Measurements from ENCODE around the gene TEDC2. TPM values are rescaled to one million over a fixed set of nuclear protein-coding genes. Genes with fewer than 3 reads are reported as not detected.

The TEDC2 gene
- total RNA-seq, 3 donors from 2014 or later (not counting 1 experiment from before 2014, with no cell fraction given) = 0.47 to 2.2 (median 0.55) TPM

GRCh38 chr16:2481676-2482075, 21.8 kb downstream of the TEDC2 start:
- no peak overlapping the region for H3K4me3 ChIP-seq (ENCODE audit: low read length)
- no peak overlapping the region for H3K4me3 Mint-ChIP-seq
- H3K27me3 Mint-ChIP-seq (ENCODE audit: low read depth in 2 of 2) = no peaks in the 10 kb centered on the region
- no peaks in the 10 kb centered on the region for H3K9me3 Mint-ChIP-seq
- H3K27me3 ChIP-seq (ENCODE audit: control insufficient read depth, insufficient read depth, low read length) = no peaks in the 10 kb centered on the region
- peaks cover 7 to 30% of the 10 kb centered on the region in 2 donors for H3K4me1 Mint-ChIP-seq
- peaks cover 18% of the 10 kb centered on the region for H3K4me1 ChIP-seq (ENCODE audit: control insufficient read depth, insufficient read depth, low read length)
- no peaks in the 10 kb centered on the region for H3K9me3 ChIP-seq (ENCODE audit: control insufficient read depth, insufficient read depth, low read length)
- TF ChIP-seq, protein P1, sequence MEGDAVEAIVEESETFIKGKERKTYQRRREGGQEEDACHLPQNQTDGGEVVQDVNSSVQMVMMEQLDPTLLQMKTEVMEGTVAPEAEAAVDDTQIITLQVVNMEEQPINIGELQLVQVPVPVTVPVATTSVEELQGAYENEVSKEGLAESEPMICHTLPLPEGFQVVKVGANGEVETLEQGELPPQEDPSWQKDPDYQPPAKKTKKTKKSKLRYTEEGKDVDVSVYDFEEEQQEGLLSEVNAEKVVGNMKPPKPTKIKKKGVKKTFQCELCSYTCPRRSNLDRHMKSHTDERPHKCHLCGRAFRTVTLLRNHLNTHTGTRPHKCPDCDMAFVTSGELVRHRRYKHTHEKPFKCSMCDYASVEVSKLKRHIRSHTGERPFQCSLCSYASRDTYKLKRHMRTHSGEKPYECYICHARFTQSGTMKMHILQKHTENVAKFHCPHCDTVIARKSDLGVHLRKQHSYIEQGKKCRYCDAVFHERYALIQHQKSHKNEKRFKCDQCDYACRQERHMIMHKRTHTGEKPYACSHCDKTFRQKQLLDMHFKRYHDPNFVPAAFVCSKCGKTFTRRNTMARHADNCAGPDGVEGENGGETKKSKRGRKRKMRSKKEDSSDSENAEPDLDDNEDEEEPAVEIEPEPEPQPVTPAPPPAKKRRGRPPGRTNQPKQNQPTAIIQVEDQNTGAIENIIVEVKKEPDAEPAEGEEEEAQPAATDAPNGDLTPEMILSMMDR (IDR thresholded peaks at IDR 0.05) = no peak
- no peak for ATAC-seq
- 89% methylated on average over 7 of the region's 7 CpGs for WGBS (ENCODE audit: insufficient coverage)
- H3K36me3 ChIP-seq (ENCODE audit: control insufficient read depth, insufficient read depth, low read length) = no peaks in the 10 kb centered on the region
- H3K27ac Mint-ChIP-seq = no peak overlapping the region
- intact Hi-C loops (cut with micrococcal nuclease) = loop anchor here (10.0 kb wide), 1 partner anchor 477 kb away; the partner anchor contains the start of gene ZNF598
- DNase-seq = no peak
- no peak overlapping the region for H3K27ac ChIP-seq (ENCODE audit: low read length)
- no peaks in the 10 kb centered on the region for H3K36me3 Mint-ChIP-seq

GRCh38 chr16:2482249-2482648, 22.3 kb downstream of the TEDC2 start:
- ATAC-seq (no peak), DNase-seq (no peak)
- TF ChIP-seq, protein P1 (IDR thresholded peaks at IDR 0.05) = no peak
- intact Hi-C loops (cut with micrococcal nuclease) = loop anchor here (10.0 kb wide), 1 partner anchor 477 kb away; the partner anchor contains the start of gene ZNF598
- no peak overlapping the region for H3K27ac ChIP-seq (ENCODE audit: low read length)
- H3K36me3 ChIP-seq (ENCODE audit: control insufficient read depth, insufficient read depth, low read length) = no peaks in the 10 kb centered on the region
- Mint-ChIP-seq H3K27me3 (ENCODE audit: low read depth in 2 of 2) (peaks cover 0 to under 1% of the 10 kb centered on the region in 2 donors), H3K4me1 (peaks cover 9 to 36% of the 10 kb centered on the region in 2 donors), H3K27ac (no peak overlapping the region), H3K9me3 (no peaks in the 10 kb centered on the region), H3K36me3 (no peaks in the 10 kb centered on the region), H3K4me3 (no peak overlapping the region)
- no peaks in the 10 kb centered on the region for H3K27me3 ChIP-seq (ENCODE audit: control insufficient read depth, insufficient read depth, low read length)
- peaks cover 23% of the 10 kb centered on the region for H3K4me1 ChIP-seq (ENCODE audit: control insufficient read depth, insufficient read depth, low read length)
- 95% methylated on average over 13 of the region's 13 CpGs for WGBS (ENCODE audit: insufficient coverage)
- H3K9me3 ChIP-seq (ENCODE audit: control insufficient read depth, insufficient read depth, low read length) = no peaks in the 10 kb centered on the region
- no peak overlapping the region for H3K4me3 ChIP-seq (ENCODE audit: low read length)

DNA sequence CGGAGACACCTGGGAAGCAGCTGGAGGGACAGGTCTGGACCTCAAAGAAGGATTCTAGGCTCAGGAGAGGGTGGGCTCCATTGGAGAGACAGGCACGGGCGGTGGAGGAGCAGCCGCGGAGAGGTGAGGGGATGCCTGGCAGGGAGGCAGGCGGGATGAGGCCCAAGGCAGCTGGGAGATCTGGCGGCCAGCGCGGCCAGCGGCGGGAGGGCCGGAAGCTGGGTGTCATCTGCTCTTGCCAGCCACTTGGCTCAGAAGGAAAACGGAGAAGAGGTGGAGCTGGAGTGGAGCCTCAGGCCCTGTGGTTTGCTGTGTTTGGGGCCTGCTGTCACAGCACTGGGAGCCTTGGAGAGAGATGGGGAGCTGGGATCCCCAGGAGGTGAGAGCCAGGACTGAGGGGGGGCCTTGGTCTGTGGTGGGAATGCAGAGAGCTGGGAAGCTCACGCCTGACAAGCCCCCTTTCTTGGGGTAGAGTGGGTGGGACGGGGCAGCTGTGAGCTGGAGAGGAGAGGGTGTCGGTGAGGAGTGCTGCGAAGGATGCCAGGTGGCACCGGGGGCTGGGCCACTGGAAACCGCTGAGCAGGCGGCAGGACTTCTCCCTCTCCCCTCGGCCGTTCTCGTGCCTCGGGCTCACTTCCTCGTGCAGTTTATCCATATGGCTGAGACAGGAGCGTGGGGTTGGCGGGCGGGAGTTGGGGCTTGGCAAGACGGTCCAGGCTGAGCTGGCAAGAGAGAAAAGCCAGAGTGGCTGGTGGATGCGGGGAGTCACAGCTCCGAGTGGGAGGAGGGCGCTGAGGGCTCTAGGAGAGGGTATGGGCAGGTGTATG, 23.0 kb downstream of the TEDC2 start:
- ATAC-seq = no peak
- H3K27me3 Mint-ChIP-seq (ENCODE audit: low read depth in 2 of 2) = peaks cover 0 to 3% of the 10 kb centered on the region in 2 donors
- Histone ChIP-seq H3K27ac (ENCODE audit: low read length) (no peak overlapping the region), H3K36me3 (ENCODE audit: control insufficient read depth, insufficient read depth, low read length) (no peaks in the 10 kb centered on the region), H3K4me1 (ENCODE audit: control insufficient read depth, insufficient read depth, low read length) (peaks cover 30% of the 10 kb centered on the region), H3K4me3 (ENCODE audit: low read length) (no peak overlapping the region), H3K9me3 (ENCODE audit: control insufficient read depth, insufficient read depth, low read length) (no peaks in the 10 kb centered on the region), H3K27me3 (ENCODE audit: control insufficient read depth, insufficient read depth, low read length) (no peaks in the 10 kb centered on the region)
- H3K36me3 Mint-ChIP-seq = no peaks in the 10 kb centered on the region
- H3K9me3 Mint-ChIP-seq = no peaks in the 10 kb centered on the region
- H3K4me1 Mint-ChIP-seq = peaks cover 15 to 36% of the 10 kb centered on the region in 2 donors
- H3K27ac Mint-ChIP-seq = peak overlapping the region in 1 of 2 donors; percentile 38
- TF ChIP-seq, protein P1 (IDR thresholded peaks at IDR 0.05) = no peak
- WGBS (ENCODE audit: insufficient coverage) = 85% methylated on average over 32 of the region's 32 CpGs
- H3K4me3 Mint-ChIP-seq = no peak overlapping the region
- intact Hi-C loops (cut with micrococcal nuclease) = loop anchor here (10.0 kb wide), 1 partner anchor 478 kb away; the partner anchor contains the start of gene ZNF598
- no peak for DNase-seq
